SK-N-SH treated with all-trans-retinoic acid at 6 μM for 48 hours (cell line): ENCODE measurements around the gene TNK2.

ENCODE experiments used
- ATAC-seq: fragments of 200-7000 bp; cut with Tn5 transposase; 3 replicates; pipeline ENCODE4 v1.9.1; 2020; ENCODE audit warnings: mild to moderate bottlenecking, moderate library complexity
- ARNTL ChIP-seq: fragments of 450-650 bp; formaldehyde crosslinking; IDR thresholded peaks from 2 replicates; pipeline ENCODE4 v1.5.0; 2020; ENCODE audit warnings: low read depth, mild to moderate bottlenecking, moderate library complexity, borderline replicate concordance
- BACH2 ChIP-seq: fragments of 250-450 bp; sonication (Bioruptor Pico); IDR thresholded peaks from 2 replicates; pipeline ENCODE4 v1.9.0; 2021; ENCODE audit warnings: mild to moderate bottlenecking, borderline replicate concordance
- CREB5 ChIP-seq: fragments of 250-450 bp; sonication (Bioruptor Pico); IDR thresholded peaks from 2 replicates; pipeline ENCODE4 v1.5.1; 2020; ENCODE audit warnings: low read depth, mild to moderate bottlenecking, moderate library complexity
- CSDC2 ChIP-seq: fragments of 250-450 bp; sonication (Bioruptor Pico); IDR thresholded peaks from 2 replicates; pipeline ENCODE4 v1.5.0; 2020; ENCODE audit warnings: mild to moderate bottlenecking, moderate library complexity
- ESRRG ChIP-seq: fragments of 250-450 bp; sonication (Bioruptor Pico); IDR thresholded peaks from 2 replicates; pipeline ENCODE4 v1.6.1; 2021; ENCODE audit warnings: mild to moderate bottlenecking
- GLIS3 ChIP-seq: fragments of 250-450 bp; sonication (Bioruptor Pico); IDR thresholded peaks from 2 replicates; pipeline ENCODE4 v1.5.0; 2020; ENCODE audit warnings: mild to moderate bottlenecking, moderate library complexity
- ISL1 ChIP-seq: fragments of 250-450 bp; sonication (Bioruptor Pico); IDR thresholded peaks from 2 replicates; pipeline ENCODE4 v2.1.2; 2022; ENCODE audit warnings: mild to moderate bottlenecking, moderate library complexity
- OSR1 ChIP-seq: fragments of 250-450 bp; sonication (Bioruptor Pico); IDR thresholded peaks from 2 replicates; pipeline ENCODE4 v1.8.0; 2022; ENCODE audit warnings: moderate library complexity, mild to moderate bottlenecking, inconsistent platforms
- PATZ1 ChIP-seq: fragments of 250-450 bp; sonication (Bioruptor Pico); IDR thresholded peaks from 2 replicates; pipeline ENCODE4 v1.8.0; 2020; ENCODE audit warnings: mild to moderate bottlenecking, moderate library complexity, borderline replicate concordance
- POU6F1 ChIP-seq: fragments of 250-450 bp; sonication (Bioruptor Pico); IDR thresholded peaks from 2 replicates; pipeline ENCODE4 v1.8.0; 2021; ENCODE audit warnings: low read depth, mild to moderate bottlenecking, moderate library complexity, borderline replicate concordance
- PPARA ChIP-seq: fragments of 250-450 bp; sonication (Bioruptor Pico); IDR thresholded peaks from 2 replicates; pipeline ENCODE4 v1.5.0; 2020; ENCODE audit warnings: mild to moderate bottlenecking, borderline replicate concordance
- RARB ChIP-seq: fragments of 250-450 bp; sonication (Bioruptor Pico); IDR thresholded peaks from 2 replicates; pipeline ENCODE4 v1.8.0; 2021; ENCODE audit warnings: mild to moderate bottlenecking, moderate library complexity
- SNAI2 ChIP-seq: fragments of 250-450 bp; sonication (Bioruptor Pico); IDR thresholded peaks from 2 replicates; pipeline ENCODE4 v1.5.0; 2020; ENCODE audit warnings: mild to moderate bottlenecking, moderate library complexity
- TCF4 ChIP-seq: fragments of 250-450 bp; sonication (Bioruptor Pico); IDR thresholded peaks from 2 replicates; pipeline ENCODE4 v1.8.0; 2021; ENCODE audit warnings: mild to moderate bottlenecking, moderate library complexity, borderline replicate concordance
- TOX ChIP-seq: fragments of 250-450 bp; sonication (Bioruptor Pico); IDR thresholded peaks from 2 replicates; pipeline ENCODE4 v1.8.0; 2021; ENCODE audit warnings: mild to moderate bottlenecking, moderate library complexity, borderline replicate concordance
- TSHZ2 ChIP-seq: fragments of 250-450 bp; sonication (Bioruptor Pico); IDR thresholded peaks from 2 replicates; pipeline ENCODE4 v1.5.0; 2020; ENCODE audit warnings: mild to moderate bottlenecking, moderate library complexity
- ZC3H10 ChIP-seq: fragments of 250-450 bp; sonication (Bioruptor Pico); IDR thresholded peaks from 2 replicates; pipeline ENCODE4 v1.5.1; 2021; ENCODE audit warnings: mild to moderate bottlenecking, moderate library complexity
- ZFP3 ChIP-seq: fragments of 250-450 bp; sonication (Bioruptor Pico); IDR thresholded peaks from 2 replicates; pipeline ENCODE4 v1.5.0; 2020; ENCODE audit warnings: mild to moderate bottlenecking, moderate library complexity
- ZFP30 ChIP-seq: fragments of 450-650 bp; formaldehyde crosslinking; IDR thresholded peaks from 2 replicates; pipeline ENCODE4 v1.5.0; 2022; ENCODE audit warnings: mild to moderate bottlenecking, moderate library complexity
- ZNF565 ChIP-seq: fragments of 450-650 bp; formaldehyde crosslinking; conservative IDR thresholded peaks from 2 replicates; pipeline ENCODE4 v1.5.0; 2020; ENCODE audit warnings: low read depth, mild to moderate bottlenecking, moderate library complexity
- ZNF8 ChIP-seq: fragments of 450-650 bp; formaldehyde crosslinking; IDR thresholded peaks from 2 replicates; pipeline ENCODE4 v1.5.0; 2020; ENCODE audit warnings: mild to moderate bottlenecking, moderate library complexity

The TNK2 gene

GRCh38 chr3:195820186-195820585 lies 88.2 kb downstream of the TNK2 start:
- TF ChIP-seq POU6F1 (CRISPR knock-in tag), result no peak
- no peak for TF ChIP-seq GLIS3 (CRISPR knock-in tag)
- TF ChIP-seq SNAI2, result no peak
- no peak for TF ChIP-seq PATZ1 (CRISPR knock-in tag)
- TF ChIP-seq ZFP3, result no peak
- TF ChIP-seq ESRRG (CRISPR knock-in tag), result no peak
- TF ChIP-seq ZNF565 (CRISPR knock-in tag), result no peak
- TF ChIP-seq OSR1 (CRISPR knock-in tag), result no peak
- TF ChIP-seq RARB (CRISPR knock-in tag), result no peak
- no peak for TF ChIP-seq ZFP30 (CRISPR knock-in tag)
- ATAC-seq, result no peak

GRCh38 chr3:195818301-195818700 lies 90.0 kb downstream of the TNK2 start:
- no peak for ATAC-seq
- no peak for TF ChIP-seq PATZ1 (CRISPR knock-in tag)
- no peak for TF ChIP-seq ZNF565 (CRISPR knock-in tag)
- no peak for TF ChIP-seq ISL1 (CRISPR knock-in tag)
- no peak for TF ChIP-seq ZFP3
- no peak for TF ChIP-seq TOX (CRISPR knock-in tag)
- no peak for TF ChIP-seq PPARA
- TF ChIP-seq CSDC2, result no peak
- no peak for TF ChIP-seq ZFP30 (CRISPR knock-in tag)
- no peak for TF ChIP-seq SNAI2
- TF ChIP-seq TSHZ2 (CRISPR knock-in tag), result no peak
- TF ChIP-seq ZC3H10 (CRISPR knock-in tag), result no peak
- TF ChIP-seq ARNTL, result no peak
- TF ChIP-seq ZNF8 (CRISPR knock-in tag), result no peak
- no peak for TF ChIP-seq POU6F1 (CRISPR knock-in tag)
- TF ChIP-seq BACH2 (CRISPR knock-in tag), result no peak
- no peak for TF ChIP-seq CREB5
- no peak for TF ChIP-seq GLIS3 (CRISPR knock-in tag)
- no peak for TF ChIP-seq TCF4 (CRISPR knock-in tag)
- TF ChIP-seq RARB (CRISPR knock-in tag), result no peak
